Measurements from ENCODE around the gene COQ8A.

Gene COQ8A

DNA sequence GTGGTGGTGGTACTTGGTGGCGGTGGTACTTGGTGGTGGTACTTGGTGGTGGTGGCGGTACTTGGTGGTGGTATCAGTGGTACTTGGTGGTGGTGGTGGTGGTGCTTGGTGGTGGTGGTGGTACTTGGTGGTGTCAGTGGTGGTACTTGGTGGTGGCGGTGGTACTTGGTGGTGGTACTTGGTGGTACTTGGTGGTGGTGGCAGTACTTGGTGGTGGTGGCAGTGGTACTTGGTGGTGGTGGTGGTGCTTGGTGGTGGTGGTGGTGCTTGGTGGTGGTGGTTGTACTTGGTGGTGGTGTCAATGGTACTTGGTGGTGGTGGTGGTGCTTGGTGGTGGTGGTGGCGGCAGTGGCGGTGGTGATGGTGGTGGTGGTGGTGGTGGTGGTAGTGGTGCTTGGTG lies 20.2 kb downstream of the COQ8A start:
- peaks cover 4% of the 10 kb centered on the region for H3K36me3 ChIP-seq
- no peaks in the 10 kb centered on the region for H3K27me3 ChIP-seq
- H3K4me1 ChIP-seq (ENCODE audit: control insufficient read depth in 1 of 2, insufficient read depth in 1 of 2, low read depth in 1 of 2, low read length in 1 of 2): no peaks in the 10 kb centered on the region
- H3K4me3 ChIP-seq (ENCODE audit: low read depth in 1 of 2, low read length in 1 of 2): no peak overlapping the region
- no peaks in the 10 kb centered on the region for H3K9me3 ChIP-seq
- TF ChIP-seq, protein P1, sequence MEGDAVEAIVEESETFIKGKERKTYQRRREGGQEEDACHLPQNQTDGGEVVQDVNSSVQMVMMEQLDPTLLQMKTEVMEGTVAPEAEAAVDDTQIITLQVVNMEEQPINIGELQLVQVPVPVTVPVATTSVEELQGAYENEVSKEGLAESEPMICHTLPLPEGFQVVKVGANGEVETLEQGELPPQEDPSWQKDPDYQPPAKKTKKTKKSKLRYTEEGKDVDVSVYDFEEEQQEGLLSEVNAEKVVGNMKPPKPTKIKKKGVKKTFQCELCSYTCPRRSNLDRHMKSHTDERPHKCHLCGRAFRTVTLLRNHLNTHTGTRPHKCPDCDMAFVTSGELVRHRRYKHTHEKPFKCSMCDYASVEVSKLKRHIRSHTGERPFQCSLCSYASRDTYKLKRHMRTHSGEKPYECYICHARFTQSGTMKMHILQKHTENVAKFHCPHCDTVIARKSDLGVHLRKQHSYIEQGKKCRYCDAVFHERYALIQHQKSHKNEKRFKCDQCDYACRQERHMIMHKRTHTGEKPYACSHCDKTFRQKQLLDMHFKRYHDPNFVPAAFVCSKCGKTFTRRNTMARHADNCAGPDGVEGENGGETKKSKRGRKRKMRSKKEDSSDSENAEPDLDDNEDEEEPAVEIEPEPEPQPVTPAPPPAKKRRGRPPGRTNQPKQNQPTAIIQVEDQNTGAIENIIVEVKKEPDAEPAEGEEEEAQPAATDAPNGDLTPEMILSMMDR (IDR thresholded peaks at IDR 0.05): no peak
- no peak overlapping the region for H3K27ac ChIP-seq

DNA sequence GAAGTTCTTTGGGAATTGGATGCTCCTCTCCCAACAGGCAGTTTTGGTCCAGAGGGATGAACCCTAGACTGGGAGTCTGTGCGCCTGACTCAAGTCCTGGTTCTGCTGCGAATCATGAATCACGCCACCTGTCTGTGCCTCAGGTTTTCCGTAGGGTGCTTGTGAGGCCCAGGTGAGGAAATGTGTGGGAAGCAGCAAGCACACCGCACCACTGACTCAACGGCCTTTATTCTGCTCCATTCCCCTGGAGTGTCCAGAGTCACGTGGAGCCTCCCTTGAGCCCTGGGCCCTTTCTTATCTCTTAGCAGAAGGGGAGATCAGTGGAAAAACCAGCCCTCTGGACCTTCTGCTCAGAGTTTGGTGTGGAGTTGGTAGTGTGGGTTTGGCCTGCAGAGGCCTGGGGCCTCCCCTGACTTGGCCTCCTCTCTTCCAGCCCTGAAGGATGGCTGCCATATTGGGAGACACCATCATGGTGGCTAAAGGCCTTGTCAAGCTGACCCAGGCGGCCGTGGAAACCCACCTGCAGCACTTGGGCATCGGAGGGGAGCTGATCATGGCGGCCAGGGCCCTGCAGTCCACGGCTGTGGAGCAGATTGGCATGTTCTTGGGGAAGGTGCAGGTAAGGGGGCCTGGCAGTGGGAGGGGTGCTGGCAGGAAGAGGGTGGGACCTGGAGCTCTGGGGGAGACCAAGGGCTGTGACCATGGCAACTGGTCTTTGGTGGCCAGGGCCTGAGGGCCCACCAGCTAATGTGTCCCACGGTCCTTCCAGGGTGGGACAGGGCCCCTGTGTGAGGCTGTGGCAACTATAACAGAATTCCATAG lies 21.1 kb downstream of the COQ8A start:
- Histone ChIP-seq H3K4me1 (ENCODE audit: control insufficient read depth in 1 of 2, insufficient read depth in 1 of 2, low read depth in 1 of 2, low read length in 1 of 2) (no peaks in the 10 kb centered on the region), H3K27ac (no peak overlapping the region), H3K9me3 (no peaks in the 10 kb centered on the region), H3K27me3 (no peaks in the 10 kb centered on the region), H3K4me3 (ENCODE audit: low read depth in 1 of 2, low read length in 1 of 2) (no peak overlapping the region), H3K36me3 (peaks cover 13% of the 10 kb centered on the region)
- TF ChIP-seq, protein P1 (IDR thresholded peaks at IDR 0.05): no peak

DNA sequence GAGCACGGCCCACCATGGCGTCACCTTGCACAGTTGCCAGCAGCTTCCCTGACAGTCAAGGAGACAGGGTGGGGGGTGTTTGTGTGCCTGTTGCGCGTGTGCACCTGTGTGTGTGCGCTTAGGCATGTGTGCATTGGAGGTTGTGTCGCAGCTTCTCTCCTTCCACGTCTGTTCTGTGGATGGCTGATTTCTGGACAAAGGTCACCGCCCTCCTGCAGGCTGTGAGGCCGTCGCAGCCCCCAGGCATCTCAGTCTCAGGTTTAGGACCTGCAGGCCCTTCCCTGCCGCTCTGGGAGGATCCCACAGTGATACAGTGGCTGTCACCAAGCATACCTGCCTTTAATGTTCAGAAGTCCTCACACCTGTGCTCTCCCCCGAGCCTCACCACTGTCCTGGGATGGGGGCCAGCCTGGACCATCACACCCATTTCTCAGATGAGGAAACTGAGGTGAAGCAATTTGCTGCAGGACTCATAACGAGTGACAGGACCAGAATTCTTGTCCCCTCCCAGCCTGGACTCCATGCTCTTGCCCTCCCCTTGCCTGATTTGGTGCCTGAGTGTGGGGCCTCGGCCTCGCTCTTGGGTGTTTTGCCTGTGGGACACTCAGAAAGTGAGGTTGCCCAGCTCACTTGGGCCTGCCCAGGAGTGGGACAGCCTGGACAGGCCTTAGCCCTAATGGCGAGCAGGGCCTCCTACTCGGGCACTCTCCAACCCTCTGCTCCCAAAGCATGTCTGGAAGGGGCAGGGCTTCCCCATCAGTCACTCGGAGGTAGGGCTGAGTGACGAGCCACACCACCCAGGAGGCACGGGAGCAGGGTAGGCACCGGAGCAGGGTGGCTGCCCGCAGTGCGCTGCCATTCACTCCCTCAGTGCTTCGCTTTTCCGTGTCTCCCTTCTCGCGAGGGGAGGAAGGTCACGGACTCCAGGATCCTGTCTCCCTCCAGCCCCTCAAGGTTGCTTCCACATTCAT lies 22.6 kb downstream of the COQ8A start:
- H3K27ac ChIP-seq: no peak overlapping the region
- TF ChIP-seq, protein P1 (IDR thresholded peaks at IDR 0.05): no peak
- H3K27me3 ChIP-seq: no peaks in the 10 kb centered on the region
- no peak overlapping the region for H3K4me3 ChIP-seq (ENCODE audit: low read depth in 1 of 2, low read length in 1 of 2)
- H3K4me1 ChIP-seq (ENCODE audit: control insufficient read depth in 1 of 2, insufficient read depth in 1 of 2, low read depth in 1 of 2, low read length in 1 of 2): no peaks in the 10 kb centered on the region
- peaks cover 22% of the 10 kb centered on the region for H3K36me3 ChIP-seq
- no peaks in the 10 kb centered on the region for H3K9me3 ChIP-seq

DNA sequence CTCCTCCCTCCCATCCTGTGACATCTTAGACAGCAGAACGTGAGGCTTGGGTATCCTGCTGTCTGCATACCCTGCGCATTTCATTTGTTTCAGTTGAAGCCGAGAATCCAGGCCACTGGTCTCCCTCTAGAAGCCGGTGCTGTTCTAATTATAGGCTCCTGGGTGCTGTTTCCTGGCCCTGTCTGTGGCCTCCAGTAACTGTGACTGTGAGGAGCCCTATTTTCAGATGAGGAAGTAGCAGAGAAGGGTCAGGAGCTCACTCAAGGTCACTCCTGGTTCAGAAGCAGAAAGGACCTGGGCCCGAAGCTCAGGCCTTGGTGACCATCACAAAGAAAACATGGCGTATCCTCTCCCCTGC lies 24.0 kb downstream of the COQ8A start:
- TF ChIP-seq, protein P1 (IDR thresholded peaks at IDR 0.05): no peak
- H3K27ac ChIP-seq: peak overlapping the region; percentile 44
- H3K36me3 ChIP-seq: peaks cover 22% of the 10 kb centered on the region
- no peaks in the 10 kb centered on the region for H3K4me1 ChIP-seq (ENCODE audit: control insufficient read depth in 1 of 2, insufficient read depth in 1 of 2, low read depth in 1 of 2, low read length in 1 of 2)
- no peak overlapping the region for H3K4me3 ChIP-seq (ENCODE audit: low read depth in 1 of 2, low read length in 1 of 2)
- no peaks in the 10 kb centered on the region for H3K9me3 ChIP-seq
- H3K27me3 ChIP-seq: no peaks in the 10 kb centered on the region

DNA sequence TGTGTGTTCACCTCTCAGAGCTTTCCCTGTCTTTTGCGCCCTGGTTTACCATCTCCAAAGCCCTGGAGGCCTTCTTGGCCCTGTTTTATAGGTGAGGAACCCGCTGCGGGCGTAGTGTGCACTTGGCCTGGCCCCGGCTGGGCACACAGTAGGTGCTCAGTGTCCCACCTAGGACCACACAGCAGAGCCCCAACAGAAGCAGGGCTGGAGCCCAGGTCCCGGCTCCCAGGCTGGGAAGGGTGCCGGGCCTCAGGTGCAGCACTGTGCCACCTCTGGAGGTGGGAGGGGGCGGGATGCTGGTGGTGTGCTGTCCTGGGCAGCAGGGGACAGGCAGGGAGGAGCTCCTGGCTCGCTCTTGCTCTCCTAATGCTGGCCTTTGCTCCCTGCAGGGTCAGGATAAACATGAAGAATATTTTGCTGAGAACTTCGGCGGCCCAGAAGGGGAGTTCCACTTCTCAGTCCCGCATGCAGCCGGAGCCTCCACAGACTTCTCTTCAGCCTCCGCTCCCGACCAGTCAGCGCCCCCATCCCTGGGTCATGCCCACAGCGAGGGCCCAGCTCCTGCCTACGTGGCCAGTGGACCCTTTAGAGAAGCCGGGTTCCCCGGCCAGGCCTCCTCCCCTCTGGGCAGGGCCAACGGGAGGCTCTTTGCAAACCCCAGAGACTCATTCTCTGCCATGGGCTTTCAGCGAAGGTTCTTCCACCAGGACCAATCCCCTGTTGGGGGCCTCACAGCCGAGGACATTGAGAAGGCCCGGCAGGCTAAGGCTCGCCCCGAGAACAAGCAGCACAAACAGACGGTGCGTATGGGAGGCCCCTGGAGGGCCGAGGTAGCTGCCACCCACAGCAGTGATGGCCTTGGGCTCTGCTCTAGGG lies 24.8 kb downstream of the COQ8A start:
- H3K4me1 ChIP-seq (ENCODE audit: control insufficient read depth in 1 of 2, insufficient read depth in 1 of 2, low read depth in 1 of 2, low read length in 1 of 2): no peaks in the 10 kb centered on the region
- no peak overlapping the region for H3K27ac ChIP-seq
- H3K4me3 ChIP-seq (ENCODE audit: low read depth in 1 of 2, low read length in 1 of 2): no peak overlapping the region
- peaks cover 24% of the 10 kb centered on the region for H3K36me3 ChIP-seq
- no peaks in the 10 kb centered on the region for H3K27me3 ChIP-seq
- H3K9me3 ChIP-seq: no peaks in the 10 kb centered on the region
- TF ChIP-seq, protein P1 (IDR thresholded peaks at IDR 0.05): no peak
